HG03558 (cell line): ENCODE results near the gene TMEM121B.

Experiments
- ATAC-seq: cut with Tn5 transposase; IDR thresholded peaks from one replicate; pipeline ENCODE4 v1.9.1; 2021; ENCODE audit warnings: moderate number of reproducible peaks; ENCODE audit not compliant: unreplicated experiment; ENCODE audit errors: extremely low read depth

Gene TMEM121B

DNA sequence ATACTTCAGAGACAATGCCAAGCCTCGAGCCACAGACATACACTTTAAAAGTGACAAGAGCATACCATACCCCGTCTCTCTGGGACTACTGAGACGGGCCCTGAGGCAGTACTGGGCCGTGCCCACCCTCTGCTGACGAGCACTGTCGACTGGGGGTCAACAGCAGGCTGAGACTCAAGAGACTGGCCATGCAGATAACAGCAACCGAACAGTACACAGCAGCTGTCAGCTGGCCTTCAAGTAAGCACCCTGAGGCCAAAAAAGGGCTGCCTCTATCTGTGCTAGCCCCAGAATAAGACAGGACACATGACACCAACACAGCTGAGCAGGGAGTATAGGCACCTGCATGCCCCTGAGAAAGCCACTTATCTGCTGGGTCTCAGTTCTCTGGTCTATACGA is 18.9 kb upstream of the TMEM121B start:
- no peak for ATAC-seq

DNA sequence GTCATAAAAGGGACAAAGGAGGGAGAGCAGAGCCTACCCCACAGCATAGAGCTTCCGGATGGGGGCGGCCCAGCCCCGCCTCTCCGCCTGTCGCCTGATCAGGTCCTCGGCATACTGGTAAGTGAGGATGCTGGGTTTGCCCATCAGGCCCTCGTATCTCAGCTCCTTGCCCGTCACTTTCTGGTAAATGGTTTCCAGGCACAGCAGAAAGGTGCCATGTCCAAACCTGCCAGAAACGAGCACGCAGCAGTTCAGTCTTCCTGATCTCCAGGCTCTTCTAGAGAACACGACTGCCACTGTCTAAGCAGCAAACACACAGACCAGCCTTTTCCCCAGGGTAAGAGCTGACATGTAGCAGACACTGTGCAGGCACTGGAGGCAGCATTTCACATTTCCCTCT is 17.4 kb upstream of the TMEM121B start:
- ATAC-seq: no peak

DNA sequence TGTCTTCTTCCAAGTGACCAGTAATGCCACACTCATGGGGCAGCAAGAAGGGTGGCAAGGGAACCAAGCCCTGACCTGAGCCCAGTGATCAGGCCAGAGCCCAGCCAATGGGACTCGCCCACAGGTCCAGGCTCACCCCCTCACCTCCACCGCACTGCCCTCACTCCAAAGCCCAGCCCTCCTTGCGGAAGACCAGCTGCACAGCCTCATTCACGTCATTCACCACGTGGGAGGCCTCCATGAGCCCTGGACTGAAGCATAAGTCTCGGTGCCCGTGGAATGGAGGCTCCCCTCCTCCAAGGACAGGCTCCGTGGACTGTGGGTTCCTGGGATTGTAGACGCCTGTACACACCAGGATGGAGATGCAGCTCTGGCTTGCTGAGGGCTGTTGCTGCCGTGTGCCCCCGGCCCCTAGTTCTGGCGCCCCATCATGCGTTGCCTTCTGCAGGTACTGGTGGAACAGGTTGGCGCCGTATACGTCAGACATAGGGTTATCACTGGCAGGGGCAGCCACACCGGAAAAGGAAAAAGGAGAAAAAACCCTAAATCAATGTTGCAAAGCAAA is 16.8 kb upstream of the TMEM121B start:
- ATAC-seq: no peak

DNA sequence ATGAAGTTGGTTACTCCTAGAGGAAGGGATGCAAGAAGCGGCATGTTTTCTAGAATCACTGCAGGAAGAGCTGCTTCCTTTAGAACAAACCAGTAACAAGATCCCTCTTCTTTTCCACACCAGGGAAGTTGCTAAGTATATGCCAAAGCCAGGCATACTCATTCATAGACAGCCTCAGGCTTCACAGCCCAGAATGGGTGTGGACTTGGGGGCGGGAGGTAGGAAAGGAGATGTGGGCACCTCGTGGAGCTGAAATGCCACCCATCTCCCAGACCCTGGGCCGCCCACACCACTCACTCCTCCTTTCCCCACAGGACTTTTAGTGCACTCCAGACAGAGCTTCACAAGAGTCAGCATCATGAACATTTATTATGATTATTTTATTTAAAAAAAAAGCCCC is 16.0 kb upstream of the TMEM121B start:
- ATAC-seq: no peak

DNA sequence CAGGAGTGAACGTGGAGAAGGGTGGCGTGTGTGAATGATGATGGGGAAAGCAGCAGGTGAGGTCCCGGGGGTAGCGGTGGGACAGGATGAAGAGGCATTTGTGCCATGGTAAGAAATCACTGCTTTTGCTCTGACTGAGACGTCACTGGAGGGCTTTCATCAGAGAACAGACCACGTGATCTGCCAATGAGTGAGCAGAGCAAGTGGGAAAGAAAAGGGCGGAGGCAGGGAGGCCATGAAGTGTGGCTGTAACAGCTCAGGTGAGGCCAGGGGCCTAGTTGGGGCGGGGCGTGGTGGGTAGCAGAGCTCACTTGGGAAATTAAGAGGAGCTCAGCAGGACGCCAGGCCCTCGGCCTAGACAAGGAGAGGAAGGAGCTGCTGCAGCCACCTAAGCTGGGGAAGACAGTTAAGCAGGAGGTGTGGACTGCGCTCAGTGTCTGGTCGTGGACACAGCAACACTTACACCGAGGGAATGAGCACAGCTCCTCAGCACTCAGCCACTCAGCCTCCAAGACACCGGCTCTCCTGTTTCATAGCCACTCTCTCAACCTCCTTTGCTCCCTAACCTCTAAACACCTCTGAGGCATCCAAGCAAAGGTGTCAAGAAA is 14.1 kb upstream of the TMEM121B start:
- no peak for ATAC-seq

DNA sequence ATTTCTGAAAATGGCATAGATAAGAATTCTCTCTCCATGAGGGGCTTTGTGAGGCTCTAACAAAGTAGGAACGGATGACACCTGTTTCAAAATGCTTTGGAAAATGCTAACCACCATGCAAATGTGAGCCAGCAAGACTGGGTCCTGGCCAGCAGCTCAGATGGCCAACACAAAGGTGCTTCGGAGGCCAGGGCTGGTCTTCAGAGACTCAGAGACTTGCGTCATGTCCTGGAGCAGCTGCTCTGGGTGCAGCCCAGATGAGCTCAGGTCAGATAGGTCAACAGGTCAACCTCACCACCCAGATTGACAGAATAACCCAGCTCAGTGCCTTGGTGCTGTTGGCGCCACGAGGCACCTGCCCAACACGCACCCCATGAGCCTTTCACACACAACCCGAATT is 12.0 kb upstream of the TMEM121B start:
- no peak for ATAC-seq

DNA sequence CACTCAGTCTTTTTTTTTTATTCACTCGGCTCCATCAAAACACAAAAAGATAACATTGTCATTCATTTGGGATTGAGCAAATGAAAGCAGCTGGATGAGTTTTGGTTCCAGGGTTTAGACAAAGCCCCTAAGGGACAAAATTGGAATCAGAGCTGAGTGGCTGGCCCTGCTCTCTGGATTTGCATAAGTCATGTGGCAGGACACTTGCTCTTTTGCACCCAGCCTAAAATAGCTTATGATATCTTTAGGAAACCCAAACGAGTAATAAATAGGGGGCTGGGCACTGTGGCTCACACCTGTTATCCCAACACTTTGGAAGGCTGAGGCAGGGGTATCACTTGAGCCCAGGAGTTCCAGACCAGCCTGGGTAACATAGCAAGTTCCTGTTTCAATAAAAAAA is 11.0 kb upstream of the TMEM121B start:
- ATAC-seq: no peak

DNA sequence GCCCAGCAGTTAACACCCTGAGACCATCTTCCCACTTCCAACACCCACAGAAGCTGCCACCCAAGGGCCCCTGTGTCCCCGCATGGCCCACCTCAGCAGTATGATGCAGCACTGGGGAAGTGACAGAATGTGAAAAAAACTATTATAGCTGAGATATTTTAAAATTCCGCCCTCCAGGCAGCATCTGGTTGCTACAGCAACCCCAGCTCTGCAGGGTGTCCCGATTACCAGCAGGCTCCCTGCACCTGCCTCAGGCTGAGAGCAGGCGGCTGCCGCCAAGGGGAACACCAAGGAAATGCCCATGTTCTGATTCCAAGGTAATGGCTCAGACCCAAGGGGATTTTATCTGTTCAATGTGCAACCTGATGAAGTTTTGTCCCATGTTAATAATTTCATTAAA is 10.5 kb upstream of the TMEM121B start:
- ATAC-seq: no peak

DNA sequence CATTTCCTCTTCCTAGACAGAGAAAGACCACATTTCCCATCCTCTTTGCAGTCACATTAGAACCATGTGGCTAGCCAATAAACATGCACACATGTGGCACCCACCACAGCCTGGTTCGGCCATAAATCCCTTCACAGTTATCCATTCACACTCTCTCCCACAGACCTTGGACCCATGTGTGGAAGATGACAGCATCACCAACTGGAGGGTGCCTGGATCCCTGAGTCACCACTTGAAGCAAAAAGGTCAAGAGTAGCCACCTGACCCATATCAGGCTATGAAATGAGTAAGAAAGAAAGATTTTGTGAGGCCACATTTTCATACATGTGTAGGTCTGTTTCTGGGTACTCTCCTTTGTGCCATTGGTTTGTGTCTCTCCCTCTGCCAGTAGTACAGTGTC is 9.0 kb upstream of the TMEM121B start:
- ATAC-seq: no peak

DNA sequence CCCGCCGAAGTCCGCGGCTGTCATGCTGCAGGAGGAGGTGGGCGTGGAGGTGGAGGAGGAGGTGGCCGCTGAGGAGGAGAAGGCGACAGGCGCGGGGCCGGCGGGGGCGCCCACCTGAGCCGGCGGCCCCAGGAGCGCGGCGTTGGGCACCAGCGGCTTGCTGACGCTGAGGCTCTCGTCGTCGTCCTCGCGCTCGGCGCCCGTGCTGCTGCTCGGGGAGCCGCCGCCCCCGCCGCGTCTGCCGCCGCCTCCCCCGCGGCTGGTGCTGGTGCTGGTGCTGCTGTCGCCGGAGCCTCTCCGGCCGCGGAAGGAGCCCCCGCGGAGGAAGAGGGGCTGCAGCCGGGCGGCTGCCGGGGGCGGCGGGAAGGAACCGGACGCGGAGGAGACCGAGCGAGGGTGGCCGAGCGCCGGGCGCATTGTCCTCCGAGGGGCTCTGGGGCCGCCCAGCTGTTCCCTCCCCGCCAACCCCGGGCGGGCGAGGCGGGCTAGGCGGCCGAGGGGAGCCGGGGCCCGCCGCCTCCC is 388 bp downstream of the TMEM121B start:
- no peak for ATAC-seq

DNA sequence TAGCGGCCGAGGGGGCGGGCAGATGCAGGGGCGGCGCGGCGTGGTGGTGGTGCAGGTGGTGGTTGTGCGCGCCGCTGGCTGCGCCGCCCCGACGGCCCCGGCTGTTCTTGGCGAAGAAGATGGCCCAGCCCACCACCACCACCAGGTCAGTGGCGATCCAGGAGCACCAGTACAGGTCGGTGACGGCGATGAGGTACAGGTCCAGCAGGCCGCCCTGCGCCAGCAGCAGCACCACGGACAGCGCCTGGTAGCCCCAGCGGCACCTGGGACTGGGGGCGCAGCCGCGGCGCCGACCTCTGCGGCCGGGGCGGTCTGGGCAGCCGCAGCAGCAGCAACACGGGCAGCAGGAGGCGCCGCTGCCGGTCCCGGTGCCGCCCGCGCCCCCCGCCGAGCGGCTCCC is 879 bp downstream of the TMEM121B start:
- no peak for ATAC-seq

DNA sequence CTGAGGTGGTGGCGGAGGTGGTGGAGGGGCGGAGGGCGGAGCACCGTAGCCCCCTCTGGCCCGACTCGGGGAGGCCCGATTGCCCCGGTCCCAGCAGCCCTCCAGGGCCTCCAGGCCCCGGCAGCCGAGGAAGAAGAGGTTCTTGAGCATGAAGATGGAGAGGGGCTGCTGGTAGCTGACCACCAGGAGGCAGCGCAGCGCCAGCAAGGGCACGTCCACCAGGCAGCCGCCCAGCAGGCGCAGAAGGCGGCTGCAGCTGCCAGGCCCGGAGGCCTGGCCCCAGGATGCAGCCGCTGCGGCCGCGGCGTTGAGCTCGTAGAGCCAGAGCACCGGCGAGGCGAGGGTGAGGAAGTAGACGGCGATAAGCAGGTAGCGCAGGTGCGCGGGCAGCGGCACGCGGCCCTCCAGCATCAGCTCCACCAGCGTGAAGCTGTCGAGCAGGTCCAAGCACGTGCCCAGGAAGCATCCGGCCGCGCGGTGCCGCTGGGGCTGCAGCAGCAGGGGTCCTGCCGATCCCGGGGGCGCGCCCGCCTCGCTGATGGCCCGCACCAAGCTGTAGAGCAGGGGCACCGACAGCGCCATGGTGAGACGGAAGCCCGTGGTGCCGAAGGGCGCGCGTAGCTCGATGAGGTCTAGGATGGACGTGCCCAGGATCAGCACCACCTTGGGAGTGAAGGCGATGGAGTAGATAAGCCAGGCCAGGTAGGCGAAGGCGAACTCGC is 1.5 kb downstream of the TMEM121B start:
- no peak for ATAC-seq

DNA sequence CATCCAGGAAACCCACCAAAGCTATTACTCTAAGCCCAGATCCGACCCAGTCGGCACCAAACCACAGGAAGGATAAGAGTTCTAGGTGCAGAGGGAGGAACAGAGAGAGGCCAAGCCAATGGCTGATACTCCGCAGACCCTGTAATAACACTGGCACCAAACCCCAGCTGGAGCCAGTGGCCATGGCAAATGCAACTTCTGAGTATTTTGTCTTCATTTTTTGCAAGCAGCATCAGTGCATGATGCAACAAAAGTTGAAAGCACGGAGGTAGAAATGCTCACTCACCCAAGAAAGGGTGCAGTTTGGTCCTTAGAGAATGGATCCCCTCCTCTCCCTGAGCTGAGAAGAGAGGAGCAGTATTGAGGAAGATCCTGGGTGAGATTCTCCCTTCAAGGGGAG is 2.8 kb downstream of the TMEM121B start:
- no peak for ATAC-seq

DNA sequence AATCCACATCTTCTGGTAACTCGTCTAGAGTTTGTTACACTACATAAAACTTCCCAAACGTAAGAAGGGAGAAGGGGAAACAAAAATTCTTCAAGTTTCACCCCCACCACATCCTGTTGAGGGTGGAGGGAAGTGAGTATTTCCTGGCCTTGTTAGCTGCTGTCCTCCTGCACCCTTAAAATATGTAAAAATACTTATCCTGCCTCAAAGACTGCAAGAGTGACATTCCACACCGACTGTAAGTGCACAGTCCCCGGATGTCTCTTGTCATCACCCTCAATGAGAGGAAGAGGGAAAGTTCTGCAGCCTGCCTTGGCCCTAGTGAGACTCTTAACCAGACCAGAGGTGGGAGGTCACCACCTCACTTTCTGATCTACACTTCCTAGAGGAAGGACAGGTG is 3.3 kb downstream of the TMEM121B start:
- ATAC-seq: no peak

DNA sequence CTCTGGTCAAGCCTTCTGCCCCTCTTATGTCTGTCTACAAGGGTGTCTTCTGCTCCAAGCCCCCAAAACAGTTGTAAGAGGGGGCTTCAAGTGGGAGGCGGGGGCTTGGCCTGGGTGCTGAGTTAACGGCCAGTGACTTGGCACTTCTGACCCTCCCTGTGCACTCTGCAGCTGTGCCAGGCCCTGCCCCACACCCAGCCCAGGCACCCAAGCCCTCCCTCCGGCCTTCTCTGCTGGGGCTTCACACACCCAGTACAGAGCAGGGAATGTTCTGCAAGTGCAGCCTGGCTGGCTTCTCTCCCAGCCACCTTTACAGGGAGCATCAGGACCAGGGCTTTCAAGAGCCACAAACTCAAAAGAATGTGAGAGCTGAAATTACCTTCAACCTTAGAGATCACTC is 3.8 kb downstream of the TMEM121B start:
- no peak for ATAC-seq

DNA sequence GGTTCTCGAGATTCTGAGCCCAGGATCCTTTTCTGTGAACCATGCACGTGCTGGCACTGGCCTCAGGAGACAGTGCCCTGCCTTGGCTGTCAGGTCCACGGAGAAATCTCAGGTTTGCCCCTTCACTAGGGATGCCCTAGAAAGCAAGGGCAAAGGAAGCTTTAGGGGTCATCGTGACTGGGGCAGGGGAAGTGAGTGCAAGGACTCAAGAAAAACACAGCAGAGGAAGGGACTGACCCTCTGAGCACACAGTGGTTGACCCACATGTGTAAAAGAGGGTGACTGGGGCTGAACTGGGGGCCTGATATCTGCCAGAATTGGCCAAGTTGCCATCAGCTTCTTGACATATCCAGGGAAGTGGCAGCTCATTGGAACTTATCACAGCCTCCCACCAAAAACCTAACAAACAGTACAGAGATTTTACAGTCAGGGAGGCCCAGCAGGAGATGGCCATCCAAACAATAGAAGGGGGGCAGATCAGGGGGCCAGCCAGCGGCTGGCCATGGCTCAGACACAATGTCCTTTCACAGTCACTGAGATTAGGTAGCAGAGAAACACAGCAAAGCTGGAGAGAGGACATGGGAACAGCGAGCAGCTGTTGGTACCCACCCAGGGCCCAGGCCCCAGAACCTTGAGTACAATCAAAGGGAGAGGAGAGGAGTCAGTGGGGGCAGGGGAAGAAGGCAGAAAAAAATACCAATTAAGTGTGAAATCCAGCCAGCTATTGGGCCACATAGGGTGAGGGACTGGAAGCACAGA is 4.4 kb downstream of the TMEM121B start:
- no peak for ATAC-seq

DNA sequence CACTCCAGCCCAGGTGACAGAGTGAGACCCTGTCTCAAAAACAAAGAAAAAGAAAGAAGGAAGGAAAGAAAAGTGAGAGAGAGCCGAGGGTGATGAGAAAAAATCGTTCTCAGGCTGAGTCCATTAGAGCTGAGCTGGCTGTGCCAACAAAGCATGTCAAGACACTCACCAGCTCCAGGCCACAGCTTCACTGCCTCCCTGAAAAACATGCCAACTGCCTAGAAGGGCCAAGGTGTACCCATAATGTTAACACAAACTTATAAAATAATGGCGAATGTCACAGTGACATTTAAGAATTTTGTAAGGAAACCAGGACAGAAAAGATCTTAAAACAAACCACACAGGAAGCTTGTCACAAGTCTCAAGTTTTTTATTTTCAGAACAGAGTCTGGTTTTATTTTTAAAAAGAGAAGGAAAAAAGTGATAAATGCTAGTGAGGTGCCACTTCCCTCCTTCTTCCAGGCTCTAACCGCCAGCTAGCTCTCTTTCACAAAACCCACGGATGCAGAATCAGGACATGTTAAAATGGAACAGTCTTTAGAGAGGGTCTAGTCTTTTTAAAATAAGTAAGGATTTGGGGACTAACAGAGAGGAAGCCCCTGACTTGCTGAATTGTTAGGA is 5.1 kb downstream of the TMEM121B start:
- no peak for ATAC-seq

DNA sequence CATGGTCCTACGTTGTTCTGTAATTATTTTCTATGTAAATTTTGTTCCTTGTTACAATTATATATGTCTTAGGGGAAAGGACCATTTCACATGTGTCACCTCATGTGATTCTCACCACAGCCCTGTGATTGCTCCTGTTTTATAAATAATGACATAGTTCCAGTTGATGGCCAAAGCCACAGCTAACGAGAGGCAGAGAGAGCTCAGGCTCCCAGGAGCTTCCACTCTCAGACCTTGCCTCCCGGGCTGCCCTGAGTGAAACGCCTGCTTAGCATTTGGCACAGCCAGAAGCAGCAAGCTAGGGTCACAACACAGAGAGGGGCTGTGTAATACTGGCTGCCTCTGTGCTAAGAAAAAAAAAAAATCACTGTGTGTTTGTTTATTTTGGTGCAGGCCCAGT is 5.9 kb downstream of the TMEM121B start:
- no peak for ATAC-seq

DNA sequence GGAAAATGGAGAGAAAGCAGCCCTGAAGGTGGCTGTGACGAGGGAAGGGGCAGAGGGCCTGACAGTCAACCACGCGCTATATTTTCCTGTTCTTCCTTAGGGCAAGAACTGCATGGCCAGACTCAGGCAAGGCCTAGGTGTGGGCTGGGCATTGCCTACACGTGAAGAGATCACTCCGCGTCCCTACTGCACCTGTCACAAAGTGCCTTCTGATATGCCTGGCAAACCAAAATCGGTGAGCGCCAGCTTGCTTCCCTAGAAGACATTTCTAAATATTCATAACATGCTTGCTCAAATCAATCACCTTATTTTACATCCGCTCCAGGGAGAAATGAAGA is 6.3 kb downstream of the TMEM121B start:
- no peak for ATAC-seq

DNA sequence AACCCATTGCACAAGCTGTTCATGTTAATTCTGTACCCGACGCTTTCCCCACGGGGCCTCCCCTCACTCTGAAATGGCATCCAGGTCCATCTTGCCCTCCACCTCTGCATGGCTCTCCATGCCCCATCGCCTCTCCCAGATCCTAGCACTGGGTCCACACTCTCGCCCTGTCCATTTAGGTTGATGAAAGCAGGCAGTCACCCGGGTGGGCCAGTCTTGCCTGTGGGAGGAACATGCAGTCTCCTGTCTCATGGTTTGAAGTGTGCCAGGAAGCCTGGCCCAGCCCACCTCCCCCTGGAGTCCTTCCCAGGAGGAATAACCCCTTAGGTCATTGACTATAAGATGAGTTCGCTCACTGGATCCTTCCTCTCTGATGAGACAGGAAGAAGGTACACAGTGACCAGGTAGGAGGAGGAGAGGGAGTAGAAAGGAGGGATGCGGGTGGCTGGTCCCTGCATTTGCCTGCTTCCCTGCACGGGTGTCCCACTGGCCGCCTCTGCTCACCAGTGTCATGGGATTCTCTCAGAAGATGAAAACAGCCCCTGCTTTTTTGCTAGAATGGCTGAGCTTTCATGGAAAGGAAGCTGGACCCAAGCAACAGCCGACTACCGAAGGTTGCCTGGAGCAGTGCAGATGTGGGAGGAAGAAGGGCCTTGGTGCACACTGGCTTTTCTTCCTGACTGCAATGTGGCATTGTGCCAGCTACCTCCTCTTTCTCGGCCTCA is 6.8 kb downstream of the TMEM121B start:
- no peak for ATAC-seq
